OCI-LY3 (cell line): ENCODE measurements around the gene TRIM66.

Experiments used
- CTCF ChIP-seq: fragments of 200-600, 300-600 bp; sonication (generic); IDR thresholded peaks from 2 replicates; pipeline ENCODE4 v1.5.1; 2014; ENCODE audit warnings: antibody characterized with exemption, low read length, low read depth
- EZH2phosphoT487 ChIP-seq: fragments of 200-600 bp; shearing (Covaris generic); IDR thresholded peaks from 2 replicates; pipeline ENCODE4 v1.6.1; 2018; ENCODE audit warnings: antibody characterized with exemption, mixed run types, low read depth

DNA sequence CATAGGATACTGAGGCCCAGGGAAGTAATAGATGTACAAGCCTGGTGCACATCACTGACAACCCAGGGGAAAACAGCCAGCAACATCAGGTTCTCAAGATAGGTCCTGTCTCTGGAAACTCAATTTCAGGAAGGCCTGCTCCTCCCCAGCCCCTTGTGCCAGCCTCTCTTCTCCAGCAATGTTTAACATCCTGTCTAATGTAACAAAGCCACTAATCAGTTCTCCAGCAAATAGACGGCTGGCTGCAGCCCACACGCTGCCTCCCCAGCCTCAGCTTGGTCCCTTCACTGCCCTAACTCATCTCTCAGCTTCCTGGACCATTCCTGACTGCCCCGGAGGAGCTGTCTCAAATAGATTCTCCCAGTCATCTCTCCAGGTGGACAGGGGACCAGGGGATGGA, 37.9 kb upstream of the TRIM66 start:
- no peak for TF ChIP-seq CTCF
- no peak for TF ChIP-seq EZH2phosphoT487
